ENCODE results near the gene NOB1.

Gene NOB1

DNA sequence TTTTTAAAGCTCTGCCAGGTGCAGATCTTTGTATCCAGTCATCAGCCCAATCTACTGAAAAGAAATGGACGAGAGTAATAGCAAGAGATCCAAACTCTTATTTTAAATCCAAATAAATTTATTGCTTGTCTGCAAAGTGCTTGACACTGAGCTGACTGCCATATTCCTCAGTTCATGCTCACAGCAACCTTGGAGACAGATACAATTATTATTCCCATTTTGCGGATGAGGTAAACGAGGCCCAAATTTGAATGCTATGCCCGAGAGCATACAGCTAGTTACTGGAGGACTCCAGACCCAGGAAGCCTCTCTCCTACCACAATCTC is 620 bp downstream of the NOB1 start:
- in situ Hi-C loops (cut with HindIII; ENCODE audit: low pct_ligation_motif_present, low sequenced_read_pairs), result no loop called here
- peak overlapping the region; percentile 57 for H3K27ac ChIP-seq
- no peak for DNase-seq
- no peaks in the 10 kb centered on the region for H3K27me3 ChIP-seq (replicated peaks)
- H3K4me3 ChIP-seq (ENCODE audit: low read depth, low read length), result peak overlapping the region; percentile 99
- TF ChIP-seq, protein P1, sequence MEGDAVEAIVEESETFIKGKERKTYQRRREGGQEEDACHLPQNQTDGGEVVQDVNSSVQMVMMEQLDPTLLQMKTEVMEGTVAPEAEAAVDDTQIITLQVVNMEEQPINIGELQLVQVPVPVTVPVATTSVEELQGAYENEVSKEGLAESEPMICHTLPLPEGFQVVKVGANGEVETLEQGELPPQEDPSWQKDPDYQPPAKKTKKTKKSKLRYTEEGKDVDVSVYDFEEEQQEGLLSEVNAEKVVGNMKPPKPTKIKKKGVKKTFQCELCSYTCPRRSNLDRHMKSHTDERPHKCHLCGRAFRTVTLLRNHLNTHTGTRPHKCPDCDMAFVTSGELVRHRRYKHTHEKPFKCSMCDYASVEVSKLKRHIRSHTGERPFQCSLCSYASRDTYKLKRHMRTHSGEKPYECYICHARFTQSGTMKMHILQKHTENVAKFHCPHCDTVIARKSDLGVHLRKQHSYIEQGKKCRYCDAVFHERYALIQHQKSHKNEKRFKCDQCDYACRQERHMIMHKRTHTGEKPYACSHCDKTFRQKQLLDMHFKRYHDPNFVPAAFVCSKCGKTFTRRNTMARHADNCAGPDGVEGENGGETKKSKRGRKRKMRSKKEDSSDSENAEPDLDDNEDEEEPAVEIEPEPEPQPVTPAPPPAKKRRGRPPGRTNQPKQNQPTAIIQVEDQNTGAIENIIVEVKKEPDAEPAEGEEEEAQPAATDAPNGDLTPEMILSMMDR (IDR thresholded peaks at IDR 0.05; ENCODE audit: low read depth, low read length, missing control alignments), result no peak
- H3K36me3 ChIP-seq (replicated peaks), result peaks cover 25% of the 10 kb centered on the region

DNA sequence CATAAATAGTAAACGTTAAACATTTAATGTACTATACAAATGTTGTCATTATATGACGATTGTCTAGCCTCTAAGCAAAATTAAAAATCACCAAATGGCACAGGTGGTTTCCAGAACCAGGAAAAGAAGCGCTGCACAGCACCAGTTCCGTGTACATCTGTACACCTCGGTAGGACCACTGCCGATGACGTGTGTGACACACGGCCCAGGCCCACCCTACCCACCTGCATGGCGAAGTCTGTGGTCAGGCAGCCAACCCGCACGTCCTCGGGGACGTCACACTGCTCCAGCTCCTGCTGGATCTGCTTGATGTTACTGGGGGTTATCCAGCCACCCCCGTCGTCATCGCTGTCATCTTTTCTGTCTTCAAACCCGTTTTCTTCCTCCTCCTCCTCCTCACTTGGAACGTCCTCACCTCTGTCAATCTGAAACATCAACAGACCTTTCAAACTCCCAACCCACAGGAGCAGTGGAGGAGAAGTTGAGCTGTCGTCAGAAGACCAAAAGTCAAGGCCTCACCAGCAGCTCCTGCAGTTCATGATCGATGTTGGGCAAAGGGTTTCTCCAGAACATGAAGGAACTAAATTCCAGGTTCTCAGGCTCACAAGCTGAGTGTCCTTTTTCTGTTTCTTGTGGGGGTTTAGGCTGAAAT is 5.9 kb downstream of the NOB1 start:
- peaks cover 75% of the 10 kb centered on the region for H3K36me3 ChIP-seq (replicated peaks)
- no peak for DNase-seq
- in situ Hi-C loops (cut with HindIII; ENCODE audit: low pct_ligation_motif_present, low sequenced_read_pairs), result no loop called here
- no peak overlapping the region for H3K4me3 ChIP-seq (ENCODE audit: low read depth, low read length)
- no peak overlapping the region for H3K27ac ChIP-seq
- no peaks in the 10 kb centered on the region for H3K27me3 ChIP-seq (replicated peaks)
- TF ChIP-seq, protein P1 (IDR thresholded peaks at IDR 0.05; ENCODE audit: low read depth, low read length, missing control alignments), result no peak

DNA sequence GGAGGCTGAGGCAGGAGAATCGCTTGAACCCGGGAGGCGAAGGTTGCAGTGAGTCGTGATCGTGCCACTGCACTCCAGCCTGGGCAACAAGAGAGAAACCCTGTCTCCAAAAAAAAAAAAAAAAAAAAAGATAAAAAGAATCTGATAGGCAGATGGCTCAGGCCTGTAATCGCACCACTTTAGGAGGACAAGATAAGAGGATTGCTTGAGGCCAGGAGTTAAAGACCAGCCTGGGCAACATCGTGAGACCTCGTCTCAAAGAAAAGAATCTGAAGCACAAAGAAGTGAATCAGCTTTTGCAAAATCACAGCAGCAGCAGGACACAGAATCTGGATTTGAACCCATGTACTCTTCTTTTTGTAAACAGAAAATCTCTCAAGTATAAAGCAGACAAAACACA is 7.6 kb downstream of the NOB1 start:
- no peak overlapping the region for H3K27ac ChIP-seq
- no peak overlapping the region for H3K4me3 ChIP-seq (ENCODE audit: low read depth, low read length)
- H3K36me3 ChIP-seq (replicated peaks), result peaks cover 88% of the 10 kb centered on the region
- DNase-seq, result no peak
- H3K27me3 ChIP-seq (replicated peaks), result no peaks in the 10 kb centered on the region
- TF ChIP-seq, protein P1 (IDR thresholded peaks at IDR 0.05; ENCODE audit: low read depth, low read length, missing control alignments), result no peak
- in situ Hi-C loops (cut with HindIII; ENCODE audit: low pct_ligation_motif_present, low sequenced_read_pairs), result no loop called here

DNA sequence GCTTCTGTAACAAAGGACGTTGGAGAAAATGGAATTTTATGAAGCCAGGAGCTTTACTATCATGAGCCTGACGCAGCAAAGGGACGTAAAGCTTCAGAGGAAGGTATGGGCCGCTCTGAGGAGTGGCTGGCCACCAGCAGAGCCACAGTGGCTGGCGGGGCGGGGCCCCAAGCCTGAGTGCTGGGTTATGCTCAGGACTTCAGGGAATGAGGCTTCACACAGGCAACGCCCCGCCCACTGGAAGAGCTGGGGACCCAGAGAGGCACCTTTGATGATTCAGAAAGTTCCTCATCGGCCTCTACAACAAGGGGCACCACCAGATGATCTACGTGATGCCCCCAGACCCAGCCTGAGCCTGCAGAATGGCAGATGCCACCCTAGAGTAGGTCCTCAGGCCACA is 8.8 kb downstream of the NOB1 start:
- in situ Hi-C loops (cut with HindIII; ENCODE audit: low pct_ligation_motif_present, low sequenced_read_pairs), result no loop called here
- H3K36me3 ChIP-seq (replicated peaks), result peaks cover 92% of the 10 kb centered on the region
- TF ChIP-seq, protein P1 (IDR thresholded peaks at IDR 0.05; ENCODE audit: low read depth, low read length, missing control alignments), result no peak
- no peak overlapping the region for H3K4me3 ChIP-seq (ENCODE audit: low read depth, low read length)
- no peak for DNase-seq
- H3K27ac ChIP-seq, result no peak overlapping the region
- no peaks in the 10 kb centered on the region for H3K27me3 ChIP-seq (replicated peaks)

DNA sequence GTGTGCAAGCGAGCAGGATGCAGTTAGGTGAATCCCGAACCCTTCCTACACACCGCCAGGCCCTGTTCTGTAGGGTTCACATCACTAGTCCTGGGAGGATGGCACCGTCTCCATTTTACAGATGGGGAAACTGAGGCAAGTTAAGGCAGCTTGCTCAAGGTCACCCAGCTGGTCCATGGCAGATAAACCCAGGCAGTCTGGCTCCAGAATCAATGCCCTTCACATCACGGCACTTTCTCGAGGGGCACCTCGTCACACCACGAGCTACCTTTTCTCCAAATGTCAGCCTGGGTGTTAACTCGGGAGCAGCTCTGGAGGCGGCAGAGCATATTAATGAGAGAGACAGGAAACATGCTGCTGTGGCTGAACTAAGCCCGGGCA is 9.5 kb downstream of the NOB1 start:
- H3K27me3 ChIP-seq (replicated peaks), result no peaks in the 10 kb centered on the region
- DNase-seq, result no peak
- H3K4me3 ChIP-seq (ENCODE audit: low read depth, low read length), result no peak overlapping the region
- in situ Hi-C loops (cut with HindIII; ENCODE audit: low pct_ligation_motif_present, low sequenced_read_pairs), result no loop called here
- no peak overlapping the region for H3K27ac ChIP-seq
- H3K36me3 ChIP-seq (replicated peaks), result peaks cover 85% of the 10 kb centered on the region
- TF ChIP-seq, protein P1 (IDR thresholded peaks at IDR 0.05; ENCODE audit: low read depth, low read length, missing control alignments), result no peak
